ENCODE results near the gene TMEM242.

DNA sequence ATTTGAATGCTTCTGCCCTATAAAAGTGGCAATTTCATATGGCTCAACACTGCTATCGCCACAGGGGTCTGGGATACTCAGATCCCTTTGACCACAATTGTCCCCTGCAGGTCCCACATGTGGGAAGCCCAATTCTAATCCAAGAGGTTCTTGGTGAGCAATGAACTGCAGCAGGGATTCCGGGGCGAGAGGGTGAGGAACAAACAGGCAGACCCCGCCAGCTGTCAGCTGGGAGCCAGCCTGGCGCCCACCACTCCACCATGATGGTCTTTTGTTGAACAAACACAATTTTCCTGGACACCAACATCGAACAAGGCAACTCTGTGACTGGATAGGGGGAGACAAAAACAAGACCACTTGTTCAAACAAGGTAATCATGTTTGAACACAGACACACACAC lies 80.5 kb downstream of the TMEM242 start:
- TF ChIP-seq TCF4 (CRISPR knock-in tag; IDR thresholded peaks at IDR 0.05; ENCODE audit: borderline replicate concordance): no peak
- no peak for TF ChIP-seq ZFP3 (CRISPR knock-in tag; IDR thresholded peaks at IDR 0.05)
- TF ChIP-seq, protein P1, sequence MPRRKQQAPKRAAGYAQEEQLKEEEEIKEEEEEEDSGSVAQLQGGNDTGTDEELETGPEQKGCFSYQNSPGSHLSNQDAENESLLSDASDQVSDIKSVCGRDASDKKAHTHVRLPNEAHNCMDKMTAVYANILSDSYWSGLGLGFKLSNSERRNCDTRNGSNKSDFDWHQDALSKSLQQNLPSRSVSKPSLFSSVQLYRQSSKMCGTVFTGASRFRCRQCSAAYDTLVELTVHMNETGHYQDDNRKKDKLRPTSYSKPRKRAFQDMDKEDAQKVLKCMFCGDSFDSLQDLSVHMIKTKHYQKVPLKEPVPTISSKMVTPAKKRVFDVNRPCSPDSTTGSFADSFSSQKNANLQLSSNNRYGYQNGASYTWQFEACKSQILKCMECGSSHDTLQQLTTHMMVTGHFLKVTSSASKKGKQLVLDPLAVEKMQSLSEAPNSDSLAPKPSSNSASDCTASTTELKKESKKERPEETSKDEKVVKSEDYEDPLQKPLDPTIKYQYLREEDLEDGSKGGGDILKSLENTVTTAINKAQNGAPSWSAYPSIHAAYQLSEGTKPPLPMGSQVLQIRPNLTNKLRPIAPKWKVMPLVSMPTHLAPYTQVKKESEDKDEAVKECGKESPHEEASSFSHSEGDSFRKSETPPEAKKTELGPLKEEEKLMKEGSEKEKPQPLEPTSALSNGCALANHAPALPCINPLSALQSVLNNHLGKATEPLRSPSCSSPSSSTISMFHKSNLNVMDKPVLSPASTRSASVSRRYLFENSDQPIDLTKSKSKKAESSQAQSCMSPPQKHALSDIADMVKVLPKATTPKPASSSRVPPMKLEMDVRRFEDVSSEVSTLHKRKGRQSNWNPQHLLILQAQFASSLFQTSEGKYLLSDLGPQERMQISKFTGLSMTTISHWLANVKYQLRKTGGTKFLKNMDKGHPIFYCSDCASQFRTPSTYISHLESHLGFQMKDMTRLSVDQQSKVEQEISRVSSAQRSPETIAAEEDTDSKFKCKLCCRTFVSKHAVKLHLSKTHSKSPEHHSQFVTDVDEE (CRISPR knock-in tag; IDR thresholded peaks at IDR 0.05): no peak
- no peak for TF ChIP-seq ESRRG (CRISPR knock-in tag; IDR thresholded peaks at IDR 0.05)
